OCI-LY7 (cell line): ENCODE results near the gene NPAS2. TPM values are rescaled to one million over a fixed set of nuclear protein-coding genes. Genes with fewer than 3 reads are reported as not detected.

ENCODE experiments used
- BruUV-seq: library from RNA; stranded (reverse); fragments of 400-500 nt; replicated peaks from 2 replicates; lab custom pipeline; 2021; lab: Mats Ljungman, UMichigan
- CTCF ChIA-PET: fragments of 300-600 bp; sonication (Branson Sonifier 250); formaldehyde crosslinking; loops from one replicate; lab custom pipeline; 2022; ENCODE audit warnings: antibody characterized with exemption; ENCODE audit not compliant: unreplicated experiment; lab: Charles Lee
- POLR2A ChIA-PET: fragments of 300-600 bp; sonication (Branson Sonifier 250); formaldehyde crosslinking; loops from one replicate; lab custom pipeline; 2022; ENCODE audit warnings: antibody characterized with exemption; lab: Charles Lee
- DNase-seq: peaks from one replicate; pipeline ENCODE4 v3.0.0-alpha.2; 2015; ENCODE audit warnings: low spot score
- H2AFZ ChIP-seq: fragments of 200-600 bp; sonication (generic), shearing (Covaris generic); 2 replicates; pipeline ENCODE4 v1.6.1; 2014; ENCODE audit warnings: mild to moderate bottlenecking, antibody characterized with exemption, low read length, moderate library complexity
- H3K27ac ChIP-seq: fragments of 200-600 bp; sonication (generic); 2 replicates; pipeline ENCODE4 v1.5.1; 2014; ENCODE audit warnings: mixed run types, low read depth, mild to moderate bottlenecking, moderate library complexity, low read length, inconsistent platforms; ENCODE audit not compliant: poor library complexity, severe bottlenecking
- H3K36me3 ChIP-seq: fragments of 200-600 bp; sonication (generic); 2 replicates; pipeline ENCODE4 v1.6.1; 2014; ENCODE audit warnings: mild to moderate bottlenecking, antibody characterized with exemption, low read length, moderate library complexity, mixed read lengths; ENCODE audit not compliant: insufficient read depth
- H3K4me1 ChIP-seq: fragments of 200-600 bp; sonication (generic); 2 replicates; pipeline ENCODE4 v1.5.1; 2014; ENCODE audit warnings: mild to moderate bottlenecking, low read length; ENCODE audit not compliant: insufficient read depth, poor library complexity, severe bottlenecking
- H3K4me2 ChIP-seq: fragments of 200-600 bp; sonication (generic); 2 replicates; pipeline ENCODE4 v1.6.1; 2014; ENCODE audit warnings: mild to moderate bottlenecking, low read length
- H3K4me3 ChIP-seq: fragments of 200-600 bp; sonication (generic); 2 replicates; pipeline ENCODE4 v1.5.1; 2014; ENCODE audit warnings: mild to moderate bottlenecking, low read depth, low read length; ENCODE audit not compliant: poor library complexity, severe bottlenecking
- H3K79me2 ChIP-seq: fragments of 200-600 bp; sonication (generic); 2 replicates; pipeline ENCODE4 v1.6.1; 2016; ENCODE audit warnings: low read depth, mild to moderate bottlenecking, low read length, moderate library complexity, mixed read lengths; ENCODE audit not compliant: insufficient read depth
- H3K9me2 ChIP-seq: fragments of 200-600 bp; sonication (generic); 2 replicates; pipeline ENCODE4 v1.6.1; 2016; ENCODE audit warnings: mild to moderate bottlenecking, low read length, mixed read lengths; ENCODE audit not compliant: insufficient read depth
- H3K9me3 ChIP-seq: fragments of 200-600 bp; sonication (generic); 2 replicates; pipeline ENCODE4 v1.6.1; 2014; ENCODE audit warnings: mild to moderate bottlenecking, mixed run types, low read length, mixed read lengths
- H4K20me1 ChIP-seq: fragments of 200-600 bp; sonication (generic); 2 replicates; pipeline ENCODE4 v1.6.1; 2014; ENCODE audit warnings: mild to moderate bottlenecking, antibody characterized with exemption, low read length, moderate library complexity, mixed read lengths; ENCODE audit not compliant: insufficient read depth
- EZH2phosphoT487 ChIP-seq: fragments of 200-600 bp; sonication (generic); IDR thresholded peaks from 2 replicates; pipeline ENCODE4 v1.6.1; 2018; ENCODE audit warnings: low read depth, borderline replicate concordance, mild to moderate bottlenecking, mixed run types, antibody characterized with exemption, low read length, moderate library complexity, mixed read lengths
- intact Hi-C: fragments of 100-400 bp; cut with micrococcal nuclease; formaldehyde crosslinking; loops from one replicate; pipeline ENCODE4 v1.10.0; 2022; ENCODE audit not compliant: unreplicated experiment
- total RNA-seq, 2 experiments: library from RNA; depleted of rRNA in 1 of 2; stranded (reverse); fragments of >200 nt in 1 of 2; shearing (Covaris generic) in 1 of 2; gene quantifications; 2 replicates each; pipeline ENCODE4 v1.2.3, GENCODE V29; 2014 to 2022
- TF ChIP-seq, protein P1 (sequence below): fragments of 200-600 bp; sonication (generic); conservative IDR thresholded peaks from 2 replicates; pipeline ENCODE4 v1.5.1; 2014; ENCODE audit warnings: mild to moderate bottlenecking, antibody characterized with exemption, low read length, moderate library complexity, mixed read lengths

The NPAS2 gene
- total RNA-seq, 2 experiments from 2014 or later: not detected

DNA sequence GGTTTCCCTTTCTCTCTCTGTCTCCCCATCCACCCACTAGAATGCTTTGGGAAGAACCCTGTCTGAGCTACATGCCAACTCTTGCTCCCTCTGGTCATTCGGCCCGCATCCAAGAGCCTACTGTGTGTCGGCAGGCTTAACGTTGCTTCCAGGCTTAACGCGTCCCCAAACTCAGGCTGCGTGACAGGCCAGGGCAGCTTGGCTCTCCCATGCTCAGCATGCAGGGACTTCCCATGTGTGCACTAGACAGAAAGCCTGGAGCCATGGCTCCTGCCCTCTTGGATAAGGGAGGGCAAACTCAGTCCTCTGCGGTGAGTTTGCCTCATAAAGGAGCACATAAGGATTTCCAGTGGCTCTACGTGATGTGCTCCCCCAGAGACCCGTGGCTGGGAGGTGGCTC lies 225.4 kb downstream of the NPAS2 start:
- POLR2A ChIA-PET: interaction anchor here (0.7 kb wide), 1 partner anchor 391 kb away, joined by 3 read pairs; no protein-coding TSS in a partner anchor
- intact Hi-C loops: loop anchor here (10.0 kb wide), 1 partner anchor 1079 kb away; no protein-coding TSS in a partner anchor

More for the DNA sequence above, 225.4 kb downstream of the NPAS2 start:
- Histone ChIP-seq H4K20me1 (no peaks in the 10 kb centered on the region), H3K27ac (no peak overlapping the region), H3K4me1 (no peaks in the 10 kb centered on the region), H3K9me2 (no peaks in the 10 kb centered on the region), H2AFZ (no peak overlapping the region), H3K79me2 (no peaks in the 10 kb centered on the region), H3K36me3 (no peaks in the 10 kb centered on the region), H3K4me2 (no peak overlapping the region), H3K9me3 (no peaks in the 10 kb centered on the region), H3K4me3 (no peak overlapping the region)
- DNase-seq: no peak
- TF ChIP-seq, protein P1, sequence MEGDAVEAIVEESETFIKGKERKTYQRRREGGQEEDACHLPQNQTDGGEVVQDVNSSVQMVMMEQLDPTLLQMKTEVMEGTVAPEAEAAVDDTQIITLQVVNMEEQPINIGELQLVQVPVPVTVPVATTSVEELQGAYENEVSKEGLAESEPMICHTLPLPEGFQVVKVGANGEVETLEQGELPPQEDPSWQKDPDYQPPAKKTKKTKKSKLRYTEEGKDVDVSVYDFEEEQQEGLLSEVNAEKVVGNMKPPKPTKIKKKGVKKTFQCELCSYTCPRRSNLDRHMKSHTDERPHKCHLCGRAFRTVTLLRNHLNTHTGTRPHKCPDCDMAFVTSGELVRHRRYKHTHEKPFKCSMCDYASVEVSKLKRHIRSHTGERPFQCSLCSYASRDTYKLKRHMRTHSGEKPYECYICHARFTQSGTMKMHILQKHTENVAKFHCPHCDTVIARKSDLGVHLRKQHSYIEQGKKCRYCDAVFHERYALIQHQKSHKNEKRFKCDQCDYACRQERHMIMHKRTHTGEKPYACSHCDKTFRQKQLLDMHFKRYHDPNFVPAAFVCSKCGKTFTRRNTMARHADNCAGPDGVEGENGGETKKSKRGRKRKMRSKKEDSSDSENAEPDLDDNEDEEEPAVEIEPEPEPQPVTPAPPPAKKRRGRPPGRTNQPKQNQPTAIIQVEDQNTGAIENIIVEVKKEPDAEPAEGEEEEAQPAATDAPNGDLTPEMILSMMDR: no peak
- no peak for TF ChIP-seq EZH2phosphoT487
- CTCF ChIA-PET: no interaction called here
- no TSS peak for BruUV-seq

Other genes with a start within 250 kb of the NPAS2 start
- gene RPL31, start 182.2 kb downstream of the NPAS2 start, total RNA-seq (2014; rRNA removed; shearing (Covaris generic)): 1,977 and 1,991 TPM in 2 replicates
- gene RPL31, start 182.2 kb downstream of the NPAS2 start, total RNA-seq (2022): 1,220 and 1,348 TPM in 2 replicates